NK-92 (cell line): ENCODE results near the gene RTP5.
"Not testable (repeated sequence)": the region's sequence is repeated elsewhere in the genome, so short reads cannot be mapped to it uniquely, and the experiment has no call there.

Experiments used
- DNase-seq: peaks from one replicate; lab custom pipeline; 2025; ENCODE audit not compliant: unreplicated experiment; lab: John Stamatoyannopoulos, UW

RTP5 gene

DNA sequence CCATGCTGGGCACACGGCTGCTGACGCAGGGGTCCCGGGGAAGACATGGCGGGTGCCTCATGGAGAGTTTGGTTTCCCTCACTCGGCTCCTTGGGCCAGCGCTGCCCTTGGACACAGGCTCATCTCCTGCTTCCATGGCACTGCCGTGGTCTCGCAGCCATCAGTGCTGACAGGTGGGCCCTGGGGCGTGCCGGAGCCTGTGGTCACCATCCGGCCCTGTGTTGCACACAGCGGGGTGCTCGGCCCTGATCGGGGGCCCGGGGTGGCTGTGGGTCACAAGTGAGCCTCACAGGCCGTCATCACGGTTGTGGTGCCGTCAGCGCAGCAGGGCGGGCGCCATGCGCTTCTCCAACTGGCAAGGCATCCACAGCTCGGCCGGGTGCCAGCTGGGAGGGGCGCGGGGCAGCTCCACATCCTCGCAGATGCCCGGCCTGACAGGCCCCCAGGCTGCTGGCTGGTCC lies 582 bp downstream of the RTP5 start:
- DNase-seq = no peak

DNA sequence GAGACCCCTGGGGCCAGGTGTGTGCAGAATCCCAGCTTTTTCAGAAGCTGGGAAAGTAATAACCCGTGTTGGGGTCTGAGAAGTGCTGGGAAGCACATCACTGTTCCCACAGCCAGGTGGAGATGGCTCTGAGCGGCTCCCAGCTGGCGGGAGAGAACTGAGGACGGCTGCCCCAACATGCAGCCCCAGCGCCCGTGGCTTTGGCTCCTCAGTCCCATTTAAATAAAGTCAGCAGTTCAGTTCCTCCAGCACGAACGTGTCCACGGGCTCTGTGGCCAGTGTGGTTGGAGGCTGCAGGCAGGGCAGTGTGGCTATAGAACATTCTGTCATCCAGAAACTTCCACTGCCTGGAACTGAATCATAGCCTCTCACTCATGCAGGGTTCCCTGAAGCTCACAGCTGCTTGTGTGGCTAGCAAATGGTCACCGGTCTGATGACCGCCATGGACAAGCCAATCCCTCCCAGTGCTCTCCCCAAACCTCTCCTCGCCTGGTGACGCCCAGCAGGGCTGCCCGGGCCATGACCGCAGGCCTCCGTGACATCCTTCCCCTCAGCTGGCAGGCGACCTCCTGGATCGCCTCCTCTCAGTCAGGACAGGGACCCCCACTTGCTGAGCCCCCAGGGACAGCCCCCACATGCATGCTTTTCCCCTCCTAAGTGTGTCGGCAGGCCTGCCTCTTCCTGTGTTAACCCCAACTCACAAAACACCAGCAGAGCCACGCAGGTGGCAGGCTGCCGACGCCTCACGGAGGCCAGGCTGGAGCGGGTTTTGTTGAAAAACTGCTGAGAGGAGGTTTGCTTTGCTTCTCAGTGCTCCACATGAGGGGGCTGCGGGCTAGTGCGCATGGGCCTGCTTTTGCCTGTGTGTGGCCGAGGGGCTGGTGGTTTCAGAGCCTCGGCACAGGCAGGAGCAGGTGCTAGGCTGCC lies 1.3 kb downstream of the RTP5 start:
- no peak for DNase-seq

- DNase-seq = no peak
These were observed 2.2 kb downstream of the RTP5 start for GRCh38 chr2:241871538-241872312.

GRCh38 chr2:241872313-241872642 lies 2.7 kb downstream of the RTP5 start:
- no peak for DNase-seq

GRCh38 chr2:241873081-241873802 lies 3.7 kb downstream of the RTP5 start:
- no peak for DNase-seq

DNA sequence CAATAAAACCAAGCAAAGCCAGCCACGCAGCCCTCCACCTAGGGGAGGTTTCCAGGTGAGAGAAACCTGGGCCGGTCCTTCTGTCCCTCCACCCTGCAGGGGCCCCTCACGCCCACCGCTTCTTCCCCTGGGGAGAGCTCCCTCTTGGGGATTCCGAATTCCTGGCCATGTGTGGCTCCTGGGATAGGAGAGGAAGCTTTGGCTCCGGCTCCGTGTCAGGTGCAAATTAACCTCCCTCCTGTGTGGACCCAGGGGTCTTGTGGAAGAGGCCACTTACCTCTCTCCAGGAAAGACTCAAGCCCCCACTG lies 4.2 kb downstream of the RTP5 start:
- DNase-seq = no peak

GRCh38 chr2:241874277-241874925 lies 4.9 kb downstream of the RTP5 start:
- DNase-seq = no peak

DNA sequence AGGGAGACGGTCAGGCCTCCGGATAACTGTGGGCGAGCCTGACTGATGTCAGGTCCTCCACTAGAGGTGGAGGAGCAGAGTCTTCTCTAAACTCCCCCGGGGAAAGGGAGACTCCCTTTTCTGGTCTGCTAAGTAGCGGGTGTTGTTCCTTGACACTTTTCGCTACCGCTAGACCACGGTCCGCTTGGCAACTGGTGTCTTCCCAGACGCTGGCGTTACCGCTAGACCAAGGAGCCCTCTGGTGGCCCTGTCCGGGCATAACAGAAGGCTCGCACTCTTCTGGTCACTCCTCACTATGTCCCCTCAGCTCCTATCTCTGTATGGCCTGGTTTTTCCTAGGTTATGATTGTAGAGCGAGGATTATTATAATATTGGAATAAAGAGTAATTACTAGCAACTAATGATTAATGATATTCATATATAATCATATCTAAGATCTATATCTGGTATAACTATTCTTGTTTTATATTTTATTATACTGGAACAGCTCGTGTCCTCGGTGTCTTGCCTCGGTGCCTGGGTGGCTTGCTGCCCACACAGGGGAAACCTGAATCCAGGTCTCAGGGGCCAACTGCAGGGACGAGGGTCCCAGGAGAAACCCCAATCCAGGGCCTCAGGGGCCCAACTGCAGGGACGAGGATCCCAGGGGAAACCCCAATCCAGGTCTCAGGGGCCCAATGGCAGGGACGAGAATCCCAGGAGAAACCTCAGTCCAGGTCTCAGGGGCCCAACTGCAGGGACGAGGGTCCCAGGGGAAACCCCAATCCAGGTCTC lies 6.4 kb downstream of the RTP5 start:
- not testable (repeated sequence) for DNase-seq

- DNase-seq = no peak
These were observed 7.1 kb downstream of the RTP5 start for GRCh38 chr2:241876528-241877196.

- DNase-seq = no peak
These were observed 7.7 kb downstream of the RTP5 start for GRCh38 chr2:241877197-241877685.

GRCh38 chr2:241877989-241878970 lies 8.8 kb downstream of the RTP5 start:
- no peak for DNase-seq

GRCh38 chr2:241879326-241879725 lies 9.8 kb downstream of the RTP5 start:
- DNase-seq = no peak

- DNase-seq = no peak
These were observed 11.0 kb downstream of the RTP5 start for GRCh38 chr2:241880311-241881073.

GRCh38 chr2:241882091-241882625 lies 12.6 kb downstream of the RTP5 start:
- no peak for DNase-seq

DNA sequence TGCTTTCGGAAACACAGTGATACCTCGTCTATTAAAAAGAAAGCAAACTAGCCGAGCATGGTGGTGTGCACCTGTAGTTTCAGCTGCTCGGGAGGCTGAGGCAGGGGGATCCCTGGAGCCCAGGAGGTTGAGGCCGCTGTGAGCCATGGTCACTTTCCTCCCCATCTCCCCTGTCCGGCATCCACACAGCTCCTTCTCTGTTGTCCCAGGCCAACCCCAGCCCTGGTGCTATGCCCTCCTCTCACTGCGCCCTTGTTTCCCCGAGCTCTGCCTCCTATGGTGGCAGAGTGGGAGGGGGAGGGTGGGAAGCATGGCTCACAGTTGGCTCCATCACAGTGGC lies 15.4 kb downstream of the RTP5 start:
- DNase-seq = no peak

GRCh38 chr2:241885291-241885945 lies 15.9 kb downstream of the RTP5 start:
- DNase-seq = no peak
